Globus pallidus (tissue), 1 donor: ENCODE results near the gene HCRT.
A peak's percentile ranks its signal among the peaks of the same experiment; 100 is the strongest.
"Not testable (repeated sequence)": the region's sequence is repeated elsewhere in the genome, so short reads cannot be mapped to it uniquely, and the experiment has no call there.

Experiments
- DNase-seq: peaks from one replicate; pipeline ENCODE4 v3.0.0-alpha.2; 2015; ENCODE audit warnings: low spot score

HCRT gene

DNA sequence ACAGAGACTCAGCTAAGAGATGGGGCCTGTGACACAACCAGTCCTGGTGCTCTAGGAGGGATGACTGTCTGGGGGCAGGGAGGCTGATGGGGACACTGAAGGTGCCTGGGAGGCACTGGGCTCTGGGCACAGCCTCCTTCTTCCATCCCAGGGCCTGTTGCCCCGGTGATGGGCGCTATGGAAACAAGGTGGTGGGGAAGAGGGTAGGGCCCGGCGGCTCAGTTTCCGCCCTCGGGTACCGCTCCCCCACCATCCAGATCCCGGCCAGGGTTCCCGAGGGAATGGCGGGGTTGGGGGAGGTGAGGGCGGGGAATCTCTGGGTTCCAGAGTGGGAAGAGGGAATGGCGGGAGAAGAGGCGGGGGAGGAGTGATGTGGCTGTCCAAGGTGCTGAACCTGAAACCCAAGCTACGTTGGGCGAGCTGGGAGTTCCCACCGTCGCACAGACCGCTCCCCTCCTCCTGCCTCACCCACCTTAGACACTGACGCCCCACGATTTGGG is 5.3 kb downstream of the HCRT start:
- DNase-seq: no peak

DNA sequence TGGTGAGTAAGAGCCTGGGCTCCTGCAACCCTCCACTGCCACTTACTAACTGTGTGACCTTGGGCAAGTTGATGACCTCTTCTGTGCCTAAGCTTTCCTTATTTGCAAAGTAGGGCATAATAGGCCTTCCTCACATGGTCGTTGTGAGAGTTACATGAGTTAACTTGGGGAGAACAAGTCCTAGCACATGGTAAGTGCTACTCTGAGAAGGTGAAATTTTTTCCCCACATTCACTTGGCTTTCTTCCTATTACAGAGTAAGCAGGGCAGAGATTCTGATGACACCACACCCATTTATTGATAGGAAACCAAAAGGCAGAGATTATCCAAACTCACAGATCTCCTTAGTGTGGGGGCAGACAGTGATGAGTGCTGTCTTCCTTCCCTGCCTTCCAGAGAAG is 5.9 kb downstream of the HCRT start:
- DNase-seq: no peak

DNA sequence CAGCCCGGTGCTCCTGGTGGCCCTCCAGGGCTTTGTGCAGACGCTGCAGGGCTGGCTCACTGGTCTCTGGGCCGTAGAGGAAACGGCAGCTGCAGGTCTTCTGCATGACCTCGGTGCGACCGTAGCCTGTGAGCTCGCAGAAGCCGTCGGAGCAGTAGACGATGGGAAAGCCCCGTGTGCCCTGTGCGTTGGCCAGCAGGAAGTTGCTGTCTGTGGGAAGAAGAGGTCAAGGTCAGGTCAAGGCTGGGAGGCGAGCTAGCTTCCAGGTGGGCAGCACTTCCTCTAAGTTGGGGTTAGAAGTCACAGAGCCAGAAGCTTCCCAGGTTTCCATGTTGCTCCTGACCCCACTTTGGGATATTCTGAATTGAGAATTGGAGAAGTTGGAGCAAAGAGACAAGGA is 6.4 kb downstream of the HCRT start:
- no peak for DNase-seq

DNA sequence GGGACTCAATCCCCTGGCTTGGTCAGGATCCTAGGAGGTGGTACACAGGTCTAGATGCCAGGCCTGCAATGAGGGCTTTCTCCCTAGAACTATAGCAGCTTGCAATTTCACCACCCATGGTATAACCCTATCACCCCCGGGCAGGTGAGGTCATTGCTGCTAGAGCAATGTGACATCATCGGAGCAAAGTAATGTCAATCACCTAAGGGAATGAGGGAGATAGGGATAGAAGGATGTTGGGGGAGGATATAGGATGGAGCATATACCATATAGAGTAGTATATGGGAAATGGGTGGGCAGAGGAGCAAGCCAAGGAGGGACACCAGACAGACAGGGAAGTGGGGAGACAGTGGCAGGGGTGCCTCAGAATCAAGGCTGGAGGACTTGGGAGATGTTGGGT is 7.6 kb downstream of the HCRT start:
- no peak for DNase-seq

DNA sequence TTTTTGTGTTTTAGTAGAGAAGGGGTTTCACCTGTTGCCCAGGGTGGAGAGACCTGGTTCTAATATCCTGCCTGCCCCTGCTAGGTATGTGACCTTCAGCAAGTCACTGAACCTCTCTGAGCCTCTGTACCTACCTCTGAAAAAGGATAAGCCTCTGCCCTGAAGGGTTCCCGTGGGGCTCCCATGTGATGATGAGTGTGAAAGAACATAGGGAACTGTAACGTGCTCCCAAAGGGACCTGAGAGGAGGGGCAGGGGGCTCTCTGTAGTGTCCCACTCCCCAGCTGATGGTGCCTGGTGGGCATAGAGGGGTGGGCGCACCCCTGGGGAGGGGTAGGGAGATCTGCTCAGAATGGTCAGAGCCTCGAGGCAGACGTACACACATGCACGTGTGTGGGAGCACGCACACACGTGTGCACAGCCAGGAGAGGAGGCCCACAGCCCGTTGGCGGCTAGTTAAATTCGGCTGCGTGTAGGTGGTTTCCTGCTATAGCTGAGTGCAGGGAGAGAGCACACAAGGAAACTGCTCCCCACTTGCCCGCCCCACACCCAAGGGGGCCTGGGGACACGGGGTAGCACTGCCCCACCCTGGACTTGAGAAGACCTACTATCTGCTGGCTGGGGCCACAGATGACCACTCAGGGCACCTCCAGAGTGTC is 11.0 kb downstream of the HCRT start:
- DNase-seq: no peak

DNA sequence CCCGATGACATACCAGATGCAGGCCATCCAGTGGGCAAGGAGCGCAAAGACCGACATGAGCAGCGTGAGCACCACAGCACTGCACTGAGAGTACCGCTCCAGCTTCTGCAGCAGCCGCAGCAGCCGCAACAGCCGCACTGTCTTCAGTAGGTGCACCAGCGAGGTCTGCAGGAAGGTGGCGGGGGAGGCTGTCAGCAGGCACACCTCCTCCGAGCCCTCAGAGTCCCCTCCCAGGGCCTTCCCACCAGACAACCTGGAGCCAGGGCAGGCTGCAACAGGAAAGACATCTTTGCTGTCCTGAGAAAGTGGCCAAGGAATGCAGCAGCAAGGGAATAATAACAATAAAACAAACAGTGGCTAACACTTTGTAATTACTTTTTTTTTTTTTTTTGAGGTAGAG is 13.4 kb downstream of the HCRT start:
- no peak for DNase-seq

DNA sequence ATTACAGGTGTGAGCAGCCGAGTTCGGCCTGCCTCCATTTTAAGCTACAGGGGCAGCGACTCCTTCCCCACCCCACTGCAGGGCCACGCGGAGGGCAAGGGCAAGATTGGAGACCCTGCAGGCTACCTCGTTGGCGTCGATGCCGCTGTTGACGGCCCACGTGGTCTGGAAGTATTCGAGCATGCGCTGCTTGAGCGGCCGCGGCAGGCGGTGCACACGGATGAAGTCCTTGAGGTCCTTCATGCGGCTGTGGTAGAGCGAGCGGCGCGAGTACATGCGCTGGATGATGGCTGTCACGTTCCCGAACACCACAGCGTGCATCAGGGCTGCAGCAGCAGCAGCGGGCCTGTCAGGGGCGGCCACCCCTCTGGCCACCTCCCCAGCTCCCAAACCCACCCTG is 15.9 kb downstream of the HCRT start:
- DNase-seq: no peak

DNA sequence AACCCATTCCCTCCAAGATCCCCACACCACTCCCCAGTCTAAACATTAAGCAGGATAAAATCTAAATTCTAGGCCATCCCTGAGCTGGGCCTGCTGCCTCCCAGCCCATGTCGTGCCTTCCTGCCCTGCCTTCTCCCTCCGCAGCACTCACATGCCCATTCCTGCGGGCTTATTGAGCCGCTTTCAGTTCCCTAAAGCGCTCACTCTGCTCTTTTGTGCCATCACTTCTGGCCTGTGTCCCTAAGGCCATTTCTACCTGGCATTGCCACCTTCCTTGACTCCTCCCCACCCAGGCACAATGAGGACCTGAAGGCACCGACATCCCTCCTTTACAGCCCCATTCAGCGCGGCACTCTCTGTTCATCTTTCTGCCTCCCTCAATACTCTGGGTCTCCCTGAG is 17.4 kb downstream of the HCRT start:
- no peak for DNase-seq

DNA sequence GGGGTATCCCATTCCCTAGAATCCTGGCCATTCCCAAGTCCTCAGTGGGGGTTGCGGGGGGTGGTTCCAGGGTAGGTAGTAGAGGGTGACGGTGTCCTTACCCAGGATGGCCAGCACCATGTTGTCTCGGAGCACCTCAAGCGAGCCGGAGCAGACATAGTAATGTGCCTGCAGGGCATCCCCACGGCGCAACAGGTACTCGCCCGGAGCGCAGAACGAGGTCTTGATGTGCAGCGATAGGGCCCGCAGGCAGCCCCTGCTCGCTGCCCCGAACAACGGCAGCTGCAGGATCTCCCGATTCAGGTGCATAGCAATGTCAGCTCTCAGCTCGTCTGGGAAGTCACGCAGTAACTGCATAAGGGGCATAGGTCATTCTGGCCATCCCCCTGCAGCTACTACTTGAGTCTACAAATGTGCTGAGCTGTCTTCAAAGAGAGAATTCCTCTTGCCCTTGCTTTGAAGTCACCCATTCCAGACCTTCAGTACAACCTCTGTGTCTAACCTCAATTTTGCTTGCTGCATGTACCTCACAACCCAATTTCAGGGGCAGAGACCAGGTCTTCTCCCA is 19.0 kb downstream of the HCRT start:
- DNase-seq: no peak

DNA sequence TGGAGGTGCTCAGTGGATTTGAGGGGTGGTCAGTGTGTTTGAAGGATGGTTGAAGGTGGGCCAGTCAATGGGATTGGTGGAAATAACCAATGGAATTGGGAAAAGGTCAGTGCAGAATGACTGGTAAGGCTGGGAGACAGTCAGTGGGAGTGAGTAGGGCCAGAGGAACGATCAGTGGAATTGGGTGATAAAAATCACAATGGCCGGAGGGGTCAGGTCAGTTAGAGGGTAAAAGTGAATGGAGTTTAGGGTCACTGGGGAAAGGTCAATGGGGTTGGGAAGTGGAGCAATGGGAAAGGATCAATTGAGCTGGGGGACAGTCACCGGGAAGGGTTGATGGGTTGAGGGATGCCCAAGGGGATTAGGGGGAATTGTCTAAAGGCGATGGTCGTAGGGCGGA is 19.5 kb downstream of the HCRT start:
- DNase-seq: no peak

DNA sequence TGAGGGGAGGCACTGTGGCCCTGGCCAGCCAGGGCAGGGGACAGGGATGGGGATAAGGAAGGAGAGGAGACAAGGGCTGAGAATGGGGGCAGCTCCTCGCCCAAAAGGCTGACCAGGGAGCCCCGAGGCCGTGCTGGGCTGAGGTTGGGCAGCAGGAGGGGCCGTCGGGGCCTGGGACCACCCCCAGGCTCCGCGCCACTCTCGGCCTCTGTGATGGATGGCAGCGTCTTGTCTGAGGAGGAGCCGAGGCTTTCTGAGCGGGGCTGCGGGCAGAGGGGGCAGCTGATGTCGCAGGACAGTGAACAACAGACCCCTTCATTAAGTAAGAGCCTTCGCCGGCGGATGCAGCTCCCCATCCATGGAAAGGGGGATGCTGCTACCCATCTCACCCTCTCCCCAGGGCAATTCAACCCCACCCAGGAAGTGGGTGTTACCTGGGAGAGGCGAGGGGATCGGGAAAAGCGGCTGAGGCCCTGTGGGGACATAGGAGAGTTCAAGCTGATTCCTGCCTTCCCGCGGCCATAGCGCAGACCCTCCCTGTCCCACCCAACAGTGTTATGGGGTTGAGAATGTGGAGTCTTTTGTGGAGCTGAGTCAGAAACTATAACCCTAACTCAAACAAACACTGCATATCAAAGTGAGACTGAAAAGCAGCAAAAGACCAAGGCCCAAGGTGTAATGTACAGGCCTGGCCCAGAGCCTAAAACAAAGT is 21.4 kb downstream of the HCRT start:
- DNase-seq: no peak

DNA sequence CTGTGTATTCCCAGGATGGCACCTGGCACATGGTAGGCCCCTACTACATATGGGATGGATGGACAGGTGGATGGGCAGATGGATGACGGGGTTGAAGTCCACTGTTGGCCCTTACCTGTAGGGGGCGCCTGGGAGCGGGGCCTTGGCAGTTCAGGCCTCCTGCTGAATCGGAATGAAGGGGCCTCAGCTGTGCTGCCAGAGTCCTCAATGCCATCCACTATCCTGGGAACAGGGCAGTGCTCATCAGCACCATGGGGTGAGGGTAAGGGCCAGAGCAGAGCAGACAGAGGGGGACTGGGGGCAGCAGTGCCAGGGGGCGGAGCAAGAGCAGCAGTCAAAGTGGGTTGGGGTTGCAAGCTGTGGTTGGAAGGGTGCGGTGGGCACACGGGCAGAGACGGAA is 22.1 kb downstream of the HCRT start:
- DNase-seq: no peak

DNA sequence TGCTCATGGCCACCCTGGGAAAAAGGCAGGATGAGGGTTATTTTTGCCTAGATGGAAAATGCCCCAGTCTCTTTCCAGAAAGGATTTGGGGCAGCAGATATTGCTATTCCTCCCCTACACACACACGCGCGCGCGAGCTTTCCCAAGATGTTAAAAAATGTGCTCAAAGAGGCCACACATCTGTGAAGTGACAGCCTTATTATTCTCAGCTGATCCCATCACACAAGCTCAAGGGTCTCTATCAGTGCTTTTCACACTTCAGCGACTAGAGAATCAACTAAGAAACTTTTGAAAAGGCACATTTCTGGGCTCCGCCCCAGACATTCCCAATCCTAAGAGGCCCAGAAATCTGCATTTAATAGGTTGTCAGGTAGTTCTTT is 24.7 kb downstream of the HCRT start:
- DNase-seq: no peak

DNA sequence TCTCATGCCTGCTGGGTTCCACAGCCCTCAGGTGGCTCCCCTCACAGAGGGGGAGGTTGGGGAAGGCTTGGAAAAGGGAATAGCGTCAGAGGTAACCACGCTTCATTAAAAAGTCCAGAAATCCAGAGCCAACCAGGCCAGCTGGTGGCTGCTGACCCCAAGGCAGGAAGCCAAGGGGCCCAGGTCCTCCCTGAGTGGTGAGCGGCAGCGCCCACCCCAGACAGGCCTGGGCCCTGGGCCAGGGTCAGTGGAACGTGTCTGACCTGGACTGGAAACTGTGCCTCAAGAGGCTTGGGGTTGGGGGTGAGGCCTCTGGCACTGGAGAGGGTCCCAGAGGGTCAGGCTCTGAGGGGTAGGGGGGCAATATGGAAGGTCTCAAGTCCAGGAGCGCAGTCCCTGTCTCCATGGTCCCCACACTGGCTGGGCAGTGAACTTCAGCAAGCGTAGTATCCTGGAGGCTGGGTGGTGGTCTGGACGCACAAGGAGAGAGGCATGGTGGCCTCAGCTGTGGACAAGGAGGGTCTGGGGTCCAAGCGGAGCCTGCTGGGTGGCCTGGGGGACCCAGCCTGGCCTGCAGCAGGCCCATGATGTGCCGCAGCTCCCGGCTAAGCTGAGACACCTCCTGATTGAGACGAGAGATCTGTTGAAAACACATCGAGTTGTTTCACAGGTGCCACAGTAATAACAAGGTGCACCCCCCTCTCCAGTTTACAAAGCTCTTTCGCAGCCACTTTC is 25.3 kb downstream of the HCRT start:
- no peak for DNase-seq

DNA sequence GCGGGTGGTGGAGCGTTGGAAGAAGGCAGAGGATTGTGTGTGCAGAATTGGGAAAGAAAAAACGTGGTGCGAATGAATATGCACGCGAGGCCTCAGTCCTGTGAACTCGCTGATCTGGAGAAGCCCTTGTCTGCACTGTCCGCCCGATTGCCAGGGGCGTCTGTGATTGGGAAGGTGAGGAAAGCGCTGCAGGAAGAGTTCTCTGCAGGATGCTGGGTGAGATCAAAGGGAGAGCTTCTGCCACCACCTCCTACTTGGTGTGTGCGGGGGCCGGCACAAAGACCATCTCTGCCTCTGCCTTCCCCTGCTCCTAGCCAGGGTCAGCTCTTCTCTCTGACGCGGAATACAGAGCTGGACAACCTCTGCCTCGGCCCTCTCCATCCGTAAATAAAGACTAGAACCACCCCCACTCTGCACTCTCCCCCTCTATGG is 29.6 kb downstream of the HCRT start:
- DNase-seq: no peak

DNA sequence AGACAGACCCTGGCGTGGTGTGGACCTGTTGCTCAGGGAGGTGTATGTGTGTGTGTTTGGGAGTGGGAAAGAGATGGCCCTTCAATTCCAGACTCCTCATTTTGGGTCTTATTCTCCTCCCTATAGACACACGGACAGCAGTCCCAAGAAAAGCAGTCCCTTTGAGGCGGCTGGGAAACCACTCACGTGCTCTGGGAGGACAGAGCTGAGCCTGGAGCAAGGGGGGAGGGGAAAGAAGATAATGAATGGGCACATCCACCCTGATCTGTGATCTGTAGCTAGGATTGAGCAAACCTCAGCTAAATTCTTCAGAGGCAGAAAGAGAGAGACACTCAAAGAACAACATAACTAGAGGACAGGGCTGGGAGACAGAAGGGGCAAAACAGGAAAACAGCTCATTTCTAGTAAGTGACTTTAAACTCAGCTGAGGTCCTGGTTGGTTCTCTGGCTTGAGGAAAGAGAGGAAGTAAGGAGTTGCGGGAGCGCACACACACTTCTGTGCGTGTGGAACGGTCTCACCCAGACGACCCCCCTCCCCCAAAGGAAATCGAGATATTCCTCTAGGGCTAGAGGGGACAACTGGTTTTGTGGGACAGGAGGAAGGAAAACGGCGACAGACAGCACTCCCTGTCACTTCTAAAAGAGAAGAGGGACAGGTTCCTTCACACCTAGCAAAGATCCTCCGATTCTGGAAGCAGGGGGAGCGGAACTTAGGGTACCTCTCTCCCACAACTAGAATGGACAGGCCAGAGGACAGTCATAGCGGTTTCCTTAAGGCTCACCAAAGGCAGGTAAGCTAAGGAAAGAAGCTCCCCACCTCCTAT is 31.1 kb downstream of the HCRT start:
- no peak for DNase-seq

DNA sequence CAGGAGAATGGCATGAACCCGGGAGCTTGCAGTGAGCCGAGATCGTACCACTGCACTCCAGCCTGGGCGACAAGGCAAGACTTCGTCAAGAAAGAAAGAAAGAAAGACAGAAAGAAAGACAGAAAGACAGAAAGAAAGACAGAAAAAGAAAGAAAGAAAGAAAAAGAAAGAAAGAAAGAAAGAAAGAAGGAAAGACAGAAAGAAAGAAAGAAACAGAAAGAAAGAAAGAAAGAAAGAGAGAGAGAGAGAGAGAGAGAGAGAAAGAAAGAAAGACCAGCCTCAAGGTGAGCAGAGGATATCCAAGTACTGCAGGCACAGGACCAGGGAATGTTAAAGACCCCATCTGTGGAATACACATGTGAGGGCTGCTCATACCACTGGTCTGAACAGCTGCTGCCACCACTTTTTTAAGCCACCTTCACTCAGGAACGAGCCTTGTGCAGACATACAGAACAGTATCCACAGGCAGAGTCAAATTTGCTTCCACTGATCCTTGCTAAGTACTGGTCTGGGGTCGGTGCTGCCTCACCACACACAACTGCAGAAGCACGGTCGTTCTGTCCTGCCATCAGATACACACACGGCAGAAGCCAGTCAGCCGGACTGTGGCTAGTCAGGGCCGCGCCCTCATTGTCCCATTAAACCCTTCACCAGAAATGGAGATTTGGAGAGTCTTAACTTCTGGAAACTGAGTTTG is 38.2 kb downstream of the HCRT start:
- no peak for DNase-seq

DNA sequence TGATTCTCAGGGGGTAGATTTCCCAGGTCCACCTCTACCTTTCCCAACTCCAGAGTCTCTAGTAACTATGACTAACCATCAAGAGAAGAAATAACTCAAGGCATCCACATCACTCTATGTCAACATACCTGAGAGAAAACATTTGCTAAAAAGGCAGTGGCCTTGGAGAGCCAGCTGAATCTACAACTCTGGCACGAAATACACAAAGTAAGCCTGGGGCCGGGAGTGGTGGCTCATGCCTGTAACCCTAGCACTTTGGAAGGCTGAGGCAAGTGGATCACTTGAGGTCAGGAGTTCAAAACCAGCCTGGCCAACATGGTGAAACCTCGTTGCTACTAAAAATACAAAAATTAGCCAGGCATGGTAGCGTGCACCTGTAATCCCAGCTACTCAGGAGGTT is 42.1 kb downstream of the HCRT start:
- not testable (repeated sequence) for DNase-seq

DNA sequence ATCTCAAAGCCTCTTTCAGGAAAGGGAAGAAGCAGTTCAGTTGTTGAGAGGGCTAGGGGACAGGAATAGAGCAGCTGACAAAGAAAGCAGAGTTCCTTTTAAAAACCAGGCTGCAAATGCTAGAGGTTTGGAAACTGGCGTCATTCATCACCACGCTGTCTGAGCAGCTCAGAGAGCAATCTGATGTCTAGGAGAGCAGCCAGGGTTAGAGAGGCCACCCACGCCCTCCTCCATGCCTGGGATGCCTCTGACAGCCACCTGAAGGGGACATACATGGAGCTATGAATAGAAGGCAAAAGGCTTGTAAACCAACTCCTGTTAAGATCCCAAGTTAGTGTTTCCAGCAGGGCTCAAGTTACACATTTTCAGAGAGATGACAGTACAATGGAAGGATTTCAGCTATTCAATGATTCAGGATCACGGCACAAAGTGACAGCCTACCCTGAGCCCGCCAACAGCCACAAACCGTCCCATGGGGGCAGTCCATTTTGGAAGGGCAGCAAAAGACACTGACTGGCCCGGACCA is 42.8 kb downstream of the HCRT start:
- peak; percentile 43 for DNase-seq

DNA sequence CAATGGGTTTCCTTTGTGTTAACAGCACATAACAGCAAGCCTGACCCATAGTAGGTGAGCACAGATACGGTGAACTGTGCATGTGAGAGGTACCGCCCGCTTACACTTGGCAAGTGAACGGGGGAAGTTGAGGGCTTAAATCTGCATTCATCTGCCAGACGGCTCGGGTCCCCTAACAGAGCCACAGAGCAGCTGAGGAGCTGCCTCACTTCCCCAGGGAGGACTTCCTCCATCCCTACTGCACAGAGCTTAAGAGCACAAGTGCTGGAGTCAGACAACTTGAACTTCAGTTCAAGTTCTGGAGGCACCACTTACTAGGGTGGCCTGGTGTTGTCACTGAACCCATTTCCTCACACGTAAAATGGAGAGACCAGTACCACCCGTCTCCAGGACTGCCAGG is 43.9 kb downstream of the HCRT start:
- DNase-seq: no peak

DNA sequence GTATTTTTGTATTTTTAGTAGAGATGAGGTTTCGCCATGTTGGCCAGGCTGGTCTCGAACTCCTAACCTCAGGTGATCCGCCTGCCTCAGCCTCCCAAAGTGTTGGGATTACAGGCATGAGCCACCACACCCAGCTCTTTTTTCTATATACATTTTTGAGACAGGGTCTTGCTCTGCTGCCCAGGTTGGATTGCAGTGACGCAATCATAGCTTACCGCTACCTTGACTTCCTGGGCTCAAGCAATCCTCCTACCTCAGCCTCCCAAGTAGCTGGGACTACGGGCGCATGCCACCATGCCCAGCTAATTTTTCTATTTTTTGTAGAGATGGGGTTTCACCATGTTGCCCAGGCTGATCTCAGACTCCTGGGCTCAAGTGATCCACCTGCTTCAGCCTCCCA is 44.6 kb downstream of the HCRT start:
- not testable (repeated sequence) for DNase-seq
